LHCN-M2 (cell line): Measurements from ENCODE around the gene NUP88. TPM values are rescaled to one million over a fixed set of nuclear protein-coding genes. Genes with fewer than 3 reads are reported as not detected.

ENCODE experiments used
- DNase-seq: peaks from one replicate; pipeline ENCODE4 v3.0.0-alpha.2; 2012; ENCODE audit warnings: low read depth
- total RNA-seq: library from RNA; depleted of rRNA; stranded (reverse); fragments of >200 nt; gene quantifications from 2 replicates; pipeline ENCODE4 v1.2.3, GENCODE V29; 2014

The NUP88 gene
- total RNA-seq, 1 experiment from 2014 or later: 109 TPM

DNA sequence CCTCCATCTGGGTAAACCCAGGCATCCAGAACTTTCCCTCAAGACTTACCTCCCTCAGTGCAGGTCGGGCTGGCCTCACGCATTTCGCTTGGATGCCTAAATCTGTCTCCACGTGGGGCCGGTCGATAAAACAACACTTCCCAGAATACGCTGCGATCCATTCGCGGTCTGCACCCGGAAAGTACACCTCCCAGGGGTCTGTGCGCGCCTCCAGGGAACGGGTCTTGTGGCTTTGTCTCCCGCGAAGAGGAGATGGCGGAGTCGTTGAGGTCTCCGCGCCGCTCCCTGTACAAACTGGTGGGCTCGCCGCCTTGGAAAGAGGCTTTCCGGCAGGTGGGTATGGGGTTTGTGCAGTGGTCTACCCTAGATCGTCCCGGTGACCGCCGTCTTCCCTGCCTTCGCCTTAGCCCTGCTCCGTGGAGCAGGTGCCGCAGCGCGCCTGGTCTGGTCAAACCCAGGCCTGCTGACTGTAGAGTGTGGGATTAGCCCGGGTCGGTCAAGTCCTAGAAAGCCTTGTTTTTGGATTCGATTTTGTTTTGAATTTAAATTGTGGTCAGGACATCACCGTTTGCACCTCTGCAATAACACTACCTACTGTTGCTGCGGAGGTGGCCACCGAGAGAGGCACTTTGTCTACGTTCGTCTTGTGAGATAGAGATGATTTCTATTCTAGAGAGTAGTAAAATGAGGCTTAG is 644 bp upstream of the NUP88 start, which contains the start of gene RPAIN:
Gene RPAIN (plus strand): TSS at position 224 of the 695 bp plus-strand sequence. CDS start 29 bp downstream, at position 253.
- DNase-seq: peak; percentile 86

DNA sequence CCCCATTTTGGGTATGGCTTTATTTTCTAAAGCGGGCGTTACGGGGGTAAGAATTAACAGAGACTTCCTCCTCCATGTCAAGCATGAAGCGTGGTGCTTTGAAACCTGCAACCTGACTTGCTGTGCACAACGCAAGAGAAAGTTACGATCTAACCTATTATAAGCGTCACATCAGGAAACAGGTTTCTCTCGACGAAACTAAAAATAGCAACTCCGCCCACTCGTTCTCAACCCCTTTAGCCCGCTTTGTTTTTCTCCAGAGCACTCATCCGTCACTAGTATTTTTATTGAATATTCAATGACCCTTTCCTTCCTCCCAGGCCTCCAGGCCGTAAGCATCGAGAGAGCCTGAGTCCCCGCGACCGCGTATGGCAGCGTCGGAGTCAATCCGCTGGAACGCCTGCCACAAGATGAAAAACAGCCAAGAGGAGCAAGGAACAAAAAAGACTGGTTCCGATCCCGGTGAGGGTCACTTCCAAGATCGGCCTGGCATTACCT is 555 bp downstream of the NUP88 start:
- peak; percentile 12 for DNase-seq

DNA sequence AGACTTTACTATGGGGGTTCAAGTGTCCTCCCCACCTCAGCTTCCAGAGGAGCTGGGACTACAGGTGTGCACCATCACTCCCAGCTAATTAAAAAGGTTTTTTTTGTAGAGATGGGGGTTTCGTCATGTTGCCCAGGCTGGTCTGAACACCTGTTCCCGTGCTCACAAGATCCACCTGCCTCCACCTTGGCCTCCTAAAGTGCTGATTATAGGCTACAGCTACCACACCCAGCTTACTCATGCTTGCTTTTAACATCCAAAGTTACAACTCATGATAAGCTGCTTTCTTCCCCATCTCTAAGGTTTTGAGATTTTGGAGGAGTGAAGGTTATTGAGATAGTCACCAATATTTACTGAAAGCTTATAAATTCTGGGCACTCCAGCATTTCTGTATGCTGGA is 2.6 kb downstream of the NUP88 start:
- DNase-seq: no peak

DNA sequence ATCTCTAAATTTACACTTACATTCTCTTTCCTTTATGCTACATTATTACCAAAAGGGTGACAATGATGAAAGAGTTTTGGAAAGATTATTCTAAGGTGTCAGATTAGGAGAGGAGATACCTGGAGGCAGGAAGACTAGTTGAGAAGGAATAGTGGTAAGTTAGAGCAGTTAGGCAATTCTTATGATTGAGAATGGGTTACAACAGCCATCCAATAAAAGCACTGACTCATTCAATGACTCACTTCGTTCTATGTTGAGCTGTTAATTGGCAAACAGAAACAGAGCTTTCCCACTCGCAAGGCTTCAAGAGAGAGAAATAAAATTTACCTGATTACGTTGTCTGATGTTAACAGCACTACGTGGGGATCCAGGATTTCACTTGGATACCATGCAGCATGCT is 5.8 kb downstream of the NUP88 start:
- peak; percentile 79 for DNase-seq

DNA sequence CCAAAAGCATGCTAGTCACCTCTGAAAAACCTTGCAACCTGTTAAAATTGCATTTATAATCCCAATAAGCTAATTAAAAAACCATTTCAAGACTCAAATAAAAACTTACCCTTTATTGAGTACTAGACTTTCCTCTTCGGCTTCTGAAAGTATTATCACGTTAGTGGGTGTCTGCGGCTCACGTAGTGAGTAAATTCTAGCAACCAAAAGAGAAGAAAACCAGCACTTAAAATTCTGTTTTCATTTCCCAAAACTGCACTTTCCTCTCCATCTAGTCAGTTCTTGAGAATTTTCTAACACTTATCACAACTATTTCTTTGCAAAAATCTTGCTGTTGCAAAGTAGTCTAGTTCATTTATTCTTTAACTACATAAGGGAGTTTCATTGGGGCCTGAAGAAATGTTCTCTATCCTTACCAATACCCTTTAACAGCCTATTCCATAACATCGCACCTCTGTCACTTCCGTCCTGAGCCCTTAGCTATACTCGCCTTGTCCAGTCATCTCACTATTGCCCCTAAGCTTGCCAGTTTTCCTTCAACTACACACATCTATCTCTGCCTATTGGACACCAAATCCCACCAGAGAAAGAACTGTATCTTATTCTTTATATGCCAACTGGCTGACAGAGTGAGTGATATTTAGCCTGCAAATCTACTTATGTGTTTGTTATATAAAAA is 8.7 kb downstream of the NUP88 start:
- no peak for DNase-seq

DNA sequence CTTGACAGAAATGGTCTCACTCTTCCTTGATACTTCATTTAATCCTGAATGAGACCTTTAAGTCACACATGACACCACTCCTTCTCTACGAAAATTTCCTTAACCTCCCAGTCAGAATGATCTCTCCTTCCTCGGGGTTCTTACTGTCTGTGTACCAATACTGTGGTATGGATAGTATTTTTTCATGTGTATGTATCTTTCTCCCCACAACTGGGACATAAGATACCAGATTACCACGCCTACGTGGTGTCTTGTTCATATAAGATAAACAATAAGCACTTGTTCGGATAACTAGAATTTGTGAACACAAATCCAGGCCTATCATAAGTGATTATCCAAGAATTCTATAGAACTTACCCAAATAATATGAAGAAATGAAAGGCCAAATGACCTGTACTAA is 11.3 kb downstream of the NUP88 start:
- no peak for DNase-seq

DNA sequence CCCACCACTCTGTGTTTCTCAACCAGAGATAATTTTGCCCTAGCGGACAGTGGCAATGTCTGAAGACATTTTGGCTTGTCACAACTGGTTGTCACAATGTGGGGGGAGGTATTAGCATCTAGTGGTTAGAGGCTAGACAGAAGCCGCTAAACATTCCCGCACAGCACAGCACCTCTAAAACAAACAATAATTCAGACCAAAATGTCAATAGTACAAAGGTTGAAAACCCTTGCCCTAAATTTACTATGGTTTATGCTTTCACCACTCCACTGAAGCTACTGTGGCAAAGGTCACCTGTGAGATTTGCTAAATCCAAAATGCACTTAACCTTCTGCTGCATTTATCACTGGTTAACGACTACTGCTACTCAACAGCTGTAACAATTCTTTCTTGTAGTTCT is 14.1 kb downstream of the NUP88 start:
- no peak for DNase-seq

DNA sequence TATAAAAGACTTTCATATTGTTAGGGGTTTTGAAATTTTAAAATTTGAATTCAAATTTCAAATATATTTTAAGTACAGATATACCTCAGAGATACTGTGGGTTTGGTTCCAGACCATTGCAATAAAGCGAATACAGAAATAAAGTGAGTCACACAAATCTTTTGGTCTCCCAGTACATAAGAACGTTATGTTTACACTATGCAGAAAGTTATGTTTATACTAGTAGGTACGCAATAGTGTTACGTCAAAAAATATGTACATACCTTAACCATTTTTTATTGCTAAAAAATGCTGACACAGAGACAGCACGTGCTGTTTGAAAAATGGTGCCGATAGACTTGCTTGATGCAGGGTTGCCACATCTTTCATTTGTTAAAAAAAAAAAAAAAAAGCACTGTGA is 19.7 kb downstream of the NUP88 start:
- no peak for DNase-seq

DNA sequence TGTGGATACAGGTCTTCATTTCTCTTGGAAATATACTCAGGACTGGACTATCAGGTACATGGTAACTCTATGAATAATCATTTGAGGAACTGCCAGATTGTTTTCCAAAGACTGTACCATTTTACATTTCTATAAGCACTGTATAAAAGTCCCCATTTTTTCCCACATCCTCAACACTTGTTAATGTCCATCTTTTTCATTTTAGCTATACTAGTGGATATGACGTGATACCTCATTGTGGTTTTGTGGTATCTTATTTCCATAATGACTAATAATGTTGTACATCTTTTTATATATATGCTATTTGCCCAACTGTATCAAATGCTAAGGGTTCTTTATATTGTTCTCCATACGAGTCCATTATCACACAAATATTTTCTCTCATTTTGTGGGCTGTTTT is 22.9 kb downstream of the NUP88 start:
- DNase-seq: peak; percentile 54

DNA sequence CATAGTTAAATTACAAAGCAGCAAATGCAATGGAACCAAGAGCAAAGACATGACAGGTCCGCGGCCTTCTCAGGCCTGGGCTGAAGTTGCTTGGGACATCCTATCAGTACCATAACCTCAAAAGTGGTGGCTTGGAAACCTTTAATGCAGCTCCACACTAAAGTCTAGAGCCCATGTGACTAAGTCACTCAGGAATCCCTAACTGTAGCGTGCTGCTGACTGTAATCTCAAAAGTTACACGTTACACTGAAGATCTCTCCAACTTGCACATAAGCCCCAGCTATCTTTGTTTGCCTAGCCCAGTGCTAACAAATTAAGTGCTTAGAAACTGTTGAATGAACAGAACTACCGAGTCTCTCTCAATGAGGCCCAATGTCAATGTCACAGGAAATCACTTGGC is 27.8 kb downstream of the NUP88 start:
- no peak for DNase-seq

DNA sequence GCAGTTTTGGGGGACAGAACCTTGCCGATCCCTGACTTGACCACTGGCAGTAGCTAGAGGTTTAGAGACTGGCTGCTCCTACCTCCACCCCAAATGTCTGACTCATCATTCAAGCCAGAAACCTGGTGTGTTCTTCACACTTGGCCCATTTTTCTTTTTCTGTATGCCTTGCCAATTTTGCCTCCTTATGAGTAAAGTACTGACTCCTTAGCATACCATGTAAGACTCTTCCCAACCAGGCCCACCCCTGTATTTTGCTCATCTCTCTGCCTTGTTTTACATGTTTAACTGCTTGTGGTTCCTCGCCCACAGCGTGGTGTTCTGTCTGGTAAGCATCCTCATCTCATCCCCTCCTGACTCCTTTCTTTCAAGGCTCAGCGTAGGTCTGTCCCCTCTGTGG is 37.9 kb downstream of the NUP88 start:
- DNase-seq: peak; percentile 15

DNA sequence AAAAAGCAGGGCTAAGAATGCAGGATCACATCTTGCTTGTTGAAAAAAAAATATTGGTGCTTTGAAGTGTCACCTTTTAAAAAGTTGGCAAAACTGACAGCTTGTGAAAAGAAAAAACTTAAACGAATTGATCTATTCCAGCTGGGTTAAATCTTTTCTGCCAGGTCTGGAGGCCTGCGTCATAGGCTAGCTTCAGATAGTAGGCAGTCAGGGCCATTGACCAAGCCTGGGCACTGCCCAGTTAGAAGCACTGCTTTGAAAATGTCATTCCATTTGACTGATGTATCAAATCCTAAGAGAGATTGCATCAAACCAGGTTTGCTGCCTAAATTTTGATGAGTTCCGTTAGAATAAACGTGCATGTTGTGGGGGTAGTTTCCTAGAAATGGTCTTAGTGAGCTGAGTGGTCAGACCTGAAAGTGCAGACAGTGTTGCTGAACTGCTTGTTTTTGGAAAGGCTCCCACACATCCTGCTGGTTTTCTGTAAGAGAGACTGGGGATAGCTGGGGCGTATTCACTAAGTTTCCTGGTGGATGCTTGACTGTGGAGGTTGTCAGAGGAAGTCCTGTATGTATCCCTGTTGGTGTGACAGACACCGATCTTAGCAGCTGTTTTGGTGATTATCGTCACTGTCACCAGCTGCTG is 38.8 kb downstream of the NUP88 start:
- DNase-seq: no peak

DNA sequence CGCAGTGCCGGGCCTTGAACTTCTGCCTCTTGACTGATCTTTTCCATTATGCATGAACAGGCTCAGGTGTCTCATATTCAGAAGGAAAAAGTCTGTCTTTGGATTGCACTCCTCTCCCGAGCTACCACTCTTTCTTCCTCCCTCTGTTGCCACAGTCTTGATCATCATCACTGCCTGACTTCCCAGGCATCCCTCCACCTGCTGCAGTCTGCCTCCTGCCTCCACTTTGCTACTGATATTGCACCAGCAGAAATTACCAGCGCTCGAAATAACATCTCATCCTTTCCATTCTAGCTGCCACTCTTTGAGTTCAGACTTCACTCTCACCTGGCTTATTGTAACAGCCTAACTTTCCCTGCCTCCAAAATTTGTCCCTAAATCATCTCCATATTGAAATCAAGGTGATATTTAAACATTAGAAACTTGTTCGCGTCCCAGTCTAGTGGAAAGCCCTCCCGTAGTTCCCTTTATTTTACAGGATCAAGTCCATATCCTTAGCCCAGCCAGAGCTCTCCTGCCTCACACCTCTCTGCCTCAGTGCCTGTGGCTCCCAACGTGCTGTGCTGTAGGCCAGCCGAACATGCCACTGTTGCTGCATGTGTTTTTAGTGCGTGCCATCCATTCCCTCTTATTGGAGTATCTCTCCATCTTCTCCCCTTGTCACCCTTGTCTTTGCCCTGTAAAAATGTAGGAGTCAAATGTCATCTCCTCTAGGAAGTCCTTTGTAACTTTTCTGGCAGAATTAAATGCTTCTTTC is 39.9 kb downstream of the NUP88 start:
- DNase-seq: no peak

DNA sequence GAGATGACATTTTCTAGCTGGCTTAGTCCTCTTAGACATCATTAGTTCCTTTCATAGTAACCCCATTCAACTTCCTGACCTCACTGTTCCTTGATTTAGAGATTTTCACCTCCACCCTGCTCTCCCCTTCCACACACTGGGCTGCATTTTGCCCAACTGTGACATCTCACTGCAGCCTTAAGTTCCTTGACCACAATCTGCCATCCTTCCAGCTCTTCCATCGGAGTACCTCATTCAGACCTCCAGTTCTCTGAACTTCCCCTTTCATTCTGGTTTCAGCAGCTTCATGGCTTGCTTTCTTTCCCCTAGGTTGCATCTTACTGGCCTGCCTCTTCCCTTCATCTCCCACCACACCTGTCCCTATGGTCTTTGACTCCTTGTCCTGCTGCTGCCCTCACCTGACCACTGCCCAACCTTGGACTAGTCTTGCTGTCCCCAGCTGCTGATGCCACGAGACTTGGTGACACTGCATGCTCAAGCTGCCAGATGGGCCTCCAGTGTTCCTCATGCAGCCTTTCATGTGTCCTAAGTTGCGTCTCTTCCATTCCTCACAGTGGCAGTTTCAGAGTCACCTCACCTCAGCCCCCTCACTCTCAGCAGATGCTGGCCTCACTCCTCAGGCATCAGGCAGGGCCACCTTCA is 40.8 kb downstream of the NUP88 start:
- no peak for DNase-seq

DNA sequence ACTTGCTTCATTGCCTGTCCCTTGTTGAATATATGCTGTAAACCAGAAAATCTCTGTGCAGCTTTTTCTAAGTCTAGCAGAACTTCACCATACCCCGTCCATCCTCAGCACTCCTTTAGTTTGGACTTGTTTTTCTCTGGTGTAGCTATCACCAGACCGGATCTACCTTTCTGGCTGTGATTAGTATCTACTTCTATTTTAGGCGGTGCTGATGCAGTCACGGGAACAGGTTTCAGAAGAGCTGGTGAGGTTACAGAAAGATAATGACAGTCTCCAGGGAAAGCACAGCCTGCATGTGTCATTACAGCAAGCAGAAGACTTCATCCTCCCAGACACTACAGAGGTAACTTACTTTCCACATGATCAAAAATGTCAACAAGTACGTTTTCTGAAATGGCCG is 46.4 kb downstream of the NUP88 start:
- DNase-seq: no peak

DNA sequence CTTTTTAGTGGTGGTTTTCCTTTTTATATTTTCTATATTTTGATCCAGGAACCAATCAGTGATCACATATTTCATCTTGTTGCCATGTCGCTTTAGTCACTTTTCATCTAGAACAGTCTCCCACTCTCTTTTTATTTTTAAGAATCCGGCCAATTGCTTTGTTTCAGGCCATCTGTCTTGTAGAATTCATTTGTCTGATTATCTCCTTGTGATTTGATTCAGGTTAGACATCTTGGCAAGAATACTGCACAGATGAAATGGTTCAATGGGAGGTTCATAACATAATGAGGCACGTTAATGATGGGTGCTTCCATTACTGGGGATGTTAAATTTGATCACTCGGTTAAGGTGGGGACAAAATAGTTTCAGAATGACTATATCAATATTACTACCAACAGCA is 49.1 kb downstream of the NUP88 start:
- no peak for DNase-seq

DNA sequence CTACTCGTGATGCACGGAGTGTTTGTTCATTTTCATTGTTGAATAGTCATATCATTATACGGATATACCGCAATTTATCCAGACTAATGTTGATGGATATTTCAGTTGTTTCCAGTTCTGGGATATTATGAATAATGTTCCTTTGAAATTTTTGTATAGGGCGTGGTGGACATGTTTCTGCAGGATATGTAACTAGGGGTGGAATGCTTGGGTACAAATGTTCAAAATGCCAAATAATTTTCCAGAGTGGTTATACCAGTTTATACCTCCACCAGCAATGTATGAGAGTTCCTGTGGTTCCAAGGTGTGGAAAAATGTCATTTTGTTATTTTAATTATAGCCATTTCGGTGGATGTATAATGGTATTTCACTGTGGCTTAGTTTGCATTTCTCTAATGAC is 53.6 kb downstream of the NUP88 start:
- DNase-seq: no peak

DNA sequence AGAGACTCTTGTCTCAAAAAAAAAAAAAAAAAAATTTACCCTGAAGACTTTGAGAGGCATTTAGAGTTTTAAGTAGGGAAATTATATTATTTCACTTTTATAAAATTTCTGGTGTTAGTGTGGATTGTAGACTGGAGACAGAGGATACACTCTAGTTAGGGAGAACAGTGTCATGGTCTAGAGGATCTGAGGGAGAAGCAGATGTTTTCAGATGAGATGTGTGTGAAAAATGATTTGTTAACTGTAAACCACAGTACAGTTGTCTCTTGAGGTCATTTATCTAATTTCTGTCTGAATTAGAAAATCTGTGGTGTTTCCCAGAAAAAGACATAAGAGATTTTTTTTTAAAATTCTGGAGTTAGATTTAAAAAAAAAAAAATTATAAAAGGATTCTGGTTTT is 54.8 kb downstream of the NUP88 start:
- DNase-seq: peak; percentile 49

DNA sequence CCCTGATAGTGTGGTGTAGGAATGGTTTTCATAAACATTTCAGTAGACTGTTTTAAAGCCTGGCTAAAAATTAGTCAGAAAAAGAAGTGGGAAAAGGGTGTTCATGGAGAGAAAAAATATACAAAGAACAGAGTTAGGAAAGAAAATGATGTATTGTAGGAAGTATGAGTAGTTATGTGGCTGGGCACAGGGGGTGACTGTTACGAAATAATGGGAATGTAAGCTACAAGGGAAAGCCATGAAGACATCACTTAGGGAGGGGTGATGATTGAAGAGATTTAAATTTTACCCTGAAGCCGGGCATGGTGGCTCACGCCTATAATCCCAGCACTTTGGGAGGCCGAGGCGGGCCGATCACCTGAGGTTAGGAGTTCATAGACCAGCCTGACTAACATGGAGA is 55.3 kb downstream of the NUP88 start:
- peak; percentile 41 for DNase-seq

DNA sequence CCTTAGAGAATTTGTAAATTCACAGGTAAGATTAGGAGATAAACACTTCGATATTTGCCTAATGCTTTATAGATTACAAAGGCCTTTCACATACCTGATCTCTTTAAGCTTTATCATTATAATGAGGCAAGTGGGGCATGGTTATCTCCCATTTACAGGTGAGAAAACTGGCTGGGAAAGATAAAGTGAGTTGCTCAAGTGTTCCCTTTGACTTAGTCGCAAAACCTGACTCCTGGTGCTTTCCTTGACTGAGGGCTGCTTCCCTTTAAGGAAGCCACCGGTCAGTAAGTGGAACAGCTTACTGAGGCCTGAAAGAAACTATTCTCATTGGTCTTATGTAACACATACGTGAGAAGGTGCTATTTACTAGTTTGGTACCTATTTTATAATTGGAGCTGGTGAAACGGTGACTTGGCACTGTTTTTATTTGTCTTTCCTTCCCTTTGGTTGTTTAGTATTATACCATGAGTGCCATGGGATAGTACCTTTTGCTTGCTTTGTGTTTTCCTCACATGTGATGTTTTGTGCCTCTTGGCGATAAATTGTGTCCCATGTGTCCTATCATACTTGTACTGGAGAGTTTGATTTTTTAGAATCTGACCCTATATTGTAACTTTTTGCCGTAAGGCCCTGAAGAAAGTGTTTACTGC is 57.2 kb downstream of the NUP88 start:
- no peak for DNase-seq

DNA sequence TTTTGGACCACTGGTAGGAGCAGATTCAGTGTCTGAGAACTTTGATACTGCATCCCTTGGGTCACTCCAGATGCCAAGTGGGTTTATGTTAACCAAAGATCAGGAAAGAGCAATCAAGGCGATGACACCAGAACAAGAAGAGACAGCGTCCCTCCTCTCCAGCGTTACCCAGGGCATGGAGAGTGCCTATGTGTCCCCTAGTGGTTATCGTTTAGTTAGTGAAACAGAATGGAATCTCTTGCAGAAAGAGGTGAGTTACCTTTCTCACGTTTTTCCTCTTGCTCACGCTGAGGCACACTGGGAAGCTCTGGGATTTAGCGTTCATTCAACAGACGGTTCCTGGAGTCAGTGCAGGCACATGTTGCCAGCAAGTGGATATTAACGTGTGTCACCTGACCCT is 58.0 kb downstream of the NUP88 start:
- no peak for DNase-seq
